GM13977 (cell line): ENCODE measurements around the gene IFT27.

ENCODE experiments used
- DNase-seq: peaks from one replicate; pipeline ENCODE4 v3.0.0; 2012; ENCODE audit warnings: low spot score
- CTCF ChIP-seq: IDR thresholded peaks from 2 replicates; pipeline ENCODE4 v1.5.1; 2012; ENCODE audit warnings: mild to moderate bottlenecking, control low read depth; ENCODE audit not compliant: insufficient read depth; ENCODE audit errors: extremely low read depth, missing control alignments
- in situ Hi-C: fragments of 300-500 bp; cut with MboI; formaldehyde crosslinking; loops from one replicate; pipeline ENCODE4 v1.12.0; 2022; ENCODE audit warnings: low sequenced_read_pairs, low pct_unique_long_range_greater_than_20kb, mixed read lengths, inconsistent platforms; ENCODE audit not compliant: unreplicated experiment

The IFT27 gene

GRCh38 chr22:36741968-36742367 is 34.0 kb downstream of the IFT27 start:
- TF ChIP-seq CTCF, result no peak
- DNase-seq, result no peak
- in situ Hi-C loops, result no loop called here

GRCh38 chr22:36741204-36741793 is 34.6 kb downstream of the IFT27 start:
- peak; percentile 44 for DNase-seq
- TF ChIP-seq CTCF, result no peak

GRCh38 chr22:36740716-36741115 is 35.2 kb downstream of the IFT27 start:
- no peak for DNase-seq
- in situ Hi-C loops, result no loop called here

More at GRCh38 chr22:36741204-36741793, 34.6 kb downstream of the IFT27 start:
- in situ Hi-C loops, result no loop called here

GRCh38 chr22:36739185-36739584 is 36.7 kb downstream of the IFT27 start:
- DNase-seq, result no peak
- in situ Hi-C loops, result no loop called here
- no peak for TF ChIP-seq CTCF

More at GRCh38 chr22:36740716-36741115, 35.2 kb downstream of the IFT27 start:
- TF ChIP-seq CTCF, result no peak

- no peak for DNase-seq
- in situ Hi-C loops, result no loop called here
- no peak for TF ChIP-seq CTCF
Measured at GRCh38 chr22:36738416-36739020, 37.4 kb downstream of the IFT27 start.

- in situ Hi-C loops, result no loop called here
Measured at GRCh38 chr22:36737776-36738175, 38.1 kb downstream of the IFT27 start.

More at GRCh38 chr22:36737776-36738175, 38.1 kb downstream of the IFT27 start:
- TF ChIP-seq CTCF, result no peak
- DNase-seq, result no peak
